SIG-M5 treated with dmso at 0.1 percent for 504 hours (cell line): ENCODE data around the gene ADAMTSL1.

Source experiments
- DNase-seq: peaks from one replicate; lab custom pipeline; 2025; ENCODE audit not compliant: unreplicated experiment; lab: John Stamatoyannopoulos, UW

ADAMTSL1 gene

GRCh38 chr9:18554244-18554643, 80.3 kb downstream of the ADAMTSL1 start:
- DNase-seq: no peak

- no peak for DNase-seq
Measured at GRCh38 chr9:18555105-18555883, 81.3 kb downstream of the ADAMTSL1 start.

- no peak for DNase-seq
Measured at GRCh38 chr9:18564018-18564880, 90.3 kb downstream of the ADAMTSL1 start.

GRCh38 chr9:18566121-18566520, 92.2 kb downstream of the ADAMTSL1 start:
- DNase-seq: no peak

GRCh38 chr9:18568973-18569372, 95.0 kb downstream of the ADAMTSL1 start:
- DNase-seq: no peak

GRCh38 chr9:18569941-18570630, 96.1 kb downstream of the ADAMTSL1 start:
- no peak for DNase-seq

GRCh38 chr9:18573021-18573556, 99.1 kb downstream of the ADAMTSL1 start:
- DNase-seq: no peak

- no peak for DNase-seq
Measured at GRCh38 chr9:18575686-18576085, 101.7 kb downstream of the ADAMTSL1 start.

- DNase-seq: no peak
Measured at GRCh38 chr9:18579536-18579935, 105.6 kb downstream of the ADAMTSL1 start.

- no peak for DNase-seq
Measured at GRCh38 chr9:18580151-18580550, 106.2 kb downstream of the ADAMTSL1 start.

- no peak for DNase-seq
Measured at GRCh38 chr9:18585996-18586395, 112.0 kb downstream of the ADAMTSL1 start.

GRCh38 chr9:18588002-18588401, 114.0 kb downstream of the ADAMTSL1 start:
- DNase-seq: no peak

GRCh38 chr9:18591261-18591660, 117.3 kb downstream of the ADAMTSL1 start:
- DNase-seq: no peak

- DNase-seq: no peak
Measured at GRCh38 chr9:18594837-18595236, 120.9 kb downstream of the ADAMTSL1 start.

GRCh38 chr9:18595597-18595996, 121.6 kb downstream of the ADAMTSL1 start:
- no peak for DNase-seq

GRCh38 chr9:18596920-18597319, 123.0 kb downstream of the ADAMTSL1 start:
- no peak for DNase-seq

- no peak for DNase-seq
Measured at GRCh38 chr9:18598969-18599368, 125.0 kb downstream of the ADAMTSL1 start.

GRCh38 chr9:18601026-18601425, 127.1 kb downstream of the ADAMTSL1 start:
- DNase-seq: no peak

- DNase-seq: no peak
Measured at GRCh38 chr9:18601956-18602355, 128.0 kb downstream of the ADAMTSL1 start.

GRCh38 chr9:18604767-18605730, 131.1 kb downstream of the ADAMTSL1 start:
- no peak for DNase-seq
